ENCODE results near the gene CYTH1.
"Not testable (repeated sequence)": the region's sequence is repeated elsewhere in the genome, so short reads cannot be mapped to it uniquely, and the experiment has no call there.

Gene CYTH1

GRCh38 chr17:78753316-78754250 is 28.5 kb downstream of the CYTH1 start:
- DNase-seq, result no peak

GRCh38 chr17:78751447-78752161 is 30.5 kb downstream of the CYTH1 start:
- DNase-seq, result no peak

- not testable (repeated sequence) for DNase-seq
These were observed 31.1 kb downstream of the CYTH1 start for GRCh38 chr17:78751000-78751399.

GRCh38 chr17:78748730-78749317 is 33.2 kb downstream of the CYTH1 start:
- peak; percentile 60 for DNase-seq

GRCh38 chr17:78748048-78748729 is 33.9 kb downstream of the CYTH1 start:
- DNase-seq, result no peak

- no peak for DNase-seq
These were observed 34.6 kb downstream of the CYTH1 start for GRCh38 chr17:78747488-78747887.

GRCh38 chr17:78746949-78747269 is 35.2 kb downstream of the CYTH1 start:
- no peak for DNase-seq

GRCh38 chr17:78746263-78746948 is 35.7 kb downstream of the CYTH1 start:
- DNase-seq, result no peak

- DNase-seq, result peak; percentile 43
These were observed 36.5 kb downstream of the CYTH1 start for GRCh38 chr17:78745407-78746088.

GRCh38 chr17:78742901-78743300 is 39.2 kb downstream of the CYTH1 start:
- no peak for DNase-seq

- no peak for DNase-seq
These were observed 40.3 kb downstream of the CYTH1 start for GRCh38 chr17:78741644-78742284.

- DNase-seq, result no peak
These were observed 42.6 kb downstream of the CYTH1 start for GRCh38 chr17:78739331-78739931.

- no peak for DNase-seq
These were observed 43.4 kb downstream of the CYTH1 start for GRCh38 chr17:78738698-78739097.

- no peak for DNase-seq
These were observed 43.8 kb downstream of the CYTH1 start for GRCh38 chr17:78738278-78738677.

GRCh38 chr17:78737332-78737731 is 44.7 kb downstream of the CYTH1 start:
- DNase-seq, result no peak

- peak; percentile 48 for DNase-seq
These were observed 45.5 kb downstream of the CYTH1 start for GRCh38 chr17:78736526-78737079.

- no peak for DNase-seq
These were observed 46.1 kb downstream of the CYTH1 start for GRCh38 chr17:78735832-78736525.

- DNase-seq, result no peak
These were observed 47.1 kb downstream of the CYTH1 start for GRCh38 chr17:78734793-78735641.

- no peak for DNase-seq
These were observed 49.7 kb downstream of the CYTH1 start for GRCh38 chr17:78732354-78732753.

Data from stimulated activated CD4-positive, alpha-beta T cell treated with anti-CD3 and anti-CD28 coated beads, Interleukin-4, amount 100 ng/mL, for 1 hour (primary cell).